Aorta (tissue), 5 donors: ENCODE measurements around the gene EPHB1. TPM values are rescaled to one million over a fixed set of nuclear protein-coding genes. Genes with fewer than 3 reads are reported as not detected.

Experiments
- ATAC-seq: fragments of 200-7000 bp; cut with Tn5 transposase; one replicate; pipeline ENCODE4 v1.9.1; 2022; ENCODE audit warnings: moderate library complexity; ENCODE audit not compliant: low FRiP score
- DNase-seq, 2 donors: peaks; one replicate each; pipeline ENCODE4 v3.0.0-alpha.2; 2020
- H3K27ac ChIP-seq, 2 donors: one replicate each; pipeline ENCODE4 v1.5.1; 2013; ENCODE audit warnings: low read length in 2 of 2, mild to moderate bottlenecking in 2 of 2, moderate library complexity in 2 of 2, control low read depth in 1 of 2, inconsistent platforms in 1 of 2, low read depth in 1 of 2
- H3K27me3 ChIP-seq, 2 donors: one replicate each; pipeline ENCODE4 v1.6.1; 2013; ENCODE audit warnings: control low read depth in 1 of 2, low read length in 1 of 2, mild to moderate bottlenecking in 1 of 2, moderate library complexity in 1 of 2; ENCODE audit not compliant: insufficient read depth in 2 of 2, control insufficient read depth in 1 of 2
- H3K36me3 ChIP-seq, 2 donors: one replicate each; pipeline ENCODE4 v1.6.1; 2013; ENCODE audit warnings: control low read depth in 1 of 2, low read length in 1 of 2, mild to moderate bottlenecking in 1 of 2; ENCODE audit not compliant: insufficient read depth in 2 of 2, control insufficient read depth in 1 of 2
- H3K4me1 ChIP-seq, 2 donors: one replicate each; pipeline ENCODE4 v1.6.1; 2013; ENCODE audit warnings: low read length in 2 of 2, control low read depth in 1 of 2, mild to moderate bottlenecking in 1 of 2, moderate library complexity in 1 of 2; ENCODE audit not compliant: insufficient read depth in 2 of 2, control insufficient read depth in 1 of 2
- H3K4me3 ChIP-seq, 2 donors: one replicate each; pipeline ENCODE4 v1.5.1; 2013; ENCODE audit warnings: low read length in 2 of 2, control low read depth in 1 of 2, mild to moderate bottlenecking in 1 of 2
- H3K9me3 ChIP-seq: one replicate; pipeline ENCODE4 v1.6.1; 2013; ENCODE audit warnings: mild to moderate bottlenecking, low read length; ENCODE audit not compliant: control insufficient read depth
- WGBS, 2 donors: extraction: QIAGEN DNeasy Blood & Tissue Kit; methylation state at CpG; one replicate each; pipeline ENCODE4 v1.1.7; 2013; 5-methylcytosine and 5-hydroxymethylcytosine counted together
- intact Hi-C, 2 donors: fragments of 100-400 bp; cut with DNase I; formaldehyde crosslinking; loops; one replicate each; pipeline versions ENCODE4 v1.14.2 to v1.15.0; 2022
- polyA plus RNA-seq, 2 donors: library from polyadenylated mRNA; stranded (reverse); fragments of 200-250 nt; gene quantifications; one replicate each; pipeline ENCODE4 v1.2.3, GENCODE V29; 2013
- total RNA-seq, 2 donors: library from RNA; stranded (reverse); fragmentation: NEBNext Ultra II Directional; extraction: Animal tissue kit (Norgen Biotek cat#: 25700); gene quantifications; one replicate each; pipeline ENCODE4 v1.2.1, GENCODE V29; 2021
- donor health status: healthy with polysubstance abuse.
- donor health status: Bipolar disorder and iron deficiency.
- donor health status: DM: no; HTN: no; CAD: no.
- donor health status: DM: no; HTN: no; CAD: no.
- donor health status: DM: yes; HTN: yes; CAD: no.

The EPHB1 gene
- total and polyA plus RNA-seq, 4 donors, result 0.31 to 4.8 (median 3.6) TPM; not detected in 1

DNA sequence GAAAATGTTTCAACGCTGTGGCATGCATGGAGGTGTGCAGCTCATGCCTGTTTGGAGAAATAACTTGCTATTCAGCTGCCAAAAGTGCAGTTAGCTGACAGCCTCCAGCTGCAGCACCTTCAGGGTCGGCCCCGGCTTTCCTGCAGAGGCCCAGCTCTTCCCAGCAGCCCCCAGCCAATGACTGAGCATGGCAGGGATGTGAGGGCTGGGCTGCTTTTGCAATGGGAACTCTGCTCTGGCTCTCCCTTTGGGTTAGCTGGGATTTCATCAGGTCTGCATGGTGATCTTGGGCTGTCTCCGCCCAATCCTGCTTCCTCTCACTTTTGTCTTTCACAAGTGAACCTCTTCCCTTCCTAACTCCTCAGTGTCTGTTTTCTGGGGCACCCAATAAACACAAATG lies 396.6 kb downstream of the EPHB1 start:
- Histone ChIP-seq H3K36me3 (no peaks in the 10 kb centered on the region), H3K9me3 (no peaks in the 10 kb centered on the region), H3K27ac (no peak overlapping the region), H3K4me3 (no peak overlapping the region), H3K27me3 (no peaks in the 10 kb centered on the region), H3K4me1 (no peaks in the 10 kb centered on the region)
- WGBS, 2 donors, result 40% methylated on average over 4 of the region's 4 CpGs
- DNase-seq (no peak), ATAC-seq (no peak)
- intact Hi-C loops, result no loop called here

GRCh38 chr3:135192929-135193328 lies 397.9 kb downstream of the EPHB1 start:
- Histone ChIP-seq H3K27ac (no peak overlapping the region), H3K4me3 (no peak overlapping the region), H3K36me3 (no peaks in the 10 kb centered on the region), H3K9me3 (no peaks in the 10 kb centered on the region), H3K4me1 (no peaks in the 10 kb centered on the region), H3K27me3 (no peaks in the 10 kb centered on the region)
- no peak for DNase-seq
- ATAC-seq, result no peak
- WGBS, 2 donors, result 72 to 88% methylated on average over 3 of the region's 3 CpGs
- intact Hi-C loops, result no loop called here

- no peaks in the 10 kb centered on the region for H3K27me3 ChIP-seq
- ATAC-seq, result no peak
- WGBS, 2 donors, result 87% methylated on average over 3 of the region's 3 CpGs
- DNase-seq, result no peak
- intact Hi-C loops, result no loop called here
- H3K36me3 ChIP-seq, result peaks cover 0 to 1% of the 10 kb centered on the region in 2 donors
- no peaks in the 10 kb centered on the region for H3K9me3 ChIP-seq
- no peak overlapping the region for H3K27ac ChIP-seq
- no peak overlapping the region for H3K4me3 ChIP-seq
- no peaks in the 10 kb centered on the region for H3K4me1 ChIP-seq
These were observed 402.2 kb downstream of the EPHB1 start for GRCh38 chr3:135197246-135197645.

- intact Hi-C loops, result no loop called here
- Histone ChIP-seq H3K27me3 (no peaks in the 10 kb centered on the region), H3K27ac (no peak overlapping the region), H3K4me1 (no peaks in the 10 kb centered on the region), H3K4me3 (no peak overlapping the region), H3K36me3 (peaks cover 0 to 1% of the 10 kb centered on the region in 2 donors), H3K9me3 (no peaks in the 10 kb centered on the region)
- WGBS, 2 donors, result 81 to 89% methylated on average over 3 of the region's 3 CpGs
- ATAC-seq (no peak), DNase-seq (no peak)
These were observed 402.8 kb downstream of the EPHB1 start for GRCh38 chr3:135197856-135198255.

DNA sequence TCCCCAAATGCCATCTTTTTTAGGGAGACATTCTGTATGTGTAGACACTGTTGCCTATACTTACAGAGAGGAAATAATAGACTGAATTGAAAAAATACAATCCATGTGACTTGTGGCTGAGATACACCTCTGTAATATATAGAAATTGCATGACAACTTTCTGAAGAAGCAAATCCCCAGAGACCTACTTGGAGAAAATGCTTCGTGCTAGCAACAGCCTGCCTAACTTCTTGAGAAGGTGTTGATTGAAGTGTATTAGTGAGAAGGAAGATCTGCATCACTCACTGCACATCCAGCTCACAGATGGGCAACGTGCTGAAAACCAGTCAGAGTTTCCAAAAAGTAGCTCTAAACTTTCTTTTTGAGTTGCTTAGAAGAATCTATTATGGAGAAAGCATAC lies 404.1 kb downstream of the EPHB1 start:
- H3K4me3 ChIP-seq, result no peak overlapping the region
- no peaks in the 10 kb centered on the region for H3K4me1 ChIP-seq
- H3K27me3 ChIP-seq, result no peaks in the 10 kb centered on the region
- intact Hi-C loops, result no loop called here
- no peak overlapping the region for H3K27ac ChIP-seq
- no peak for DNase-seq
- no peaks in the 10 kb centered on the region for H3K9me3 ChIP-seq
- H3K36me3 ChIP-seq, result peaks cover 0 to 1% of the 10 kb centered on the region in 2 donors
- 38 to 42% methylated on average over 2 of the region's 2 CpGs for WGBS, 2 donors
- no peak for ATAC-seq

GRCh38 chr3:135203026-135203425 lies 408.0 kb downstream of the EPHB1 start:
- WGBS, 2 donors, result 90 to 99% methylated on average over 3 of the region's 3 CpGs
- Histone ChIP-seq H3K27me3 (no peaks in the 10 kb centered on the region), H3K27ac (no peak overlapping the region), H3K4me3 (no peak overlapping the region), H3K36me3 (peaks cover 0 to 1% of the 10 kb centered on the region in 2 donors), H3K9me3 (no peaks in the 10 kb centered on the region), H3K4me1 (no peaks in the 10 kb centered on the region)
- intact Hi-C loops, result no loop called here
- ATAC-seq, result no peak
- no peak for DNase-seq

GRCh38 chr3:135213213-135213612 lies 418.2 kb downstream of the EPHB1 start:
- Histone ChIP-seq H3K4me1 (no peaks in the 10 kb centered on the region), H3K36me3 (no peaks in the 10 kb centered on the region), H3K27me3 (peaks cover 0 to 2% of the 10 kb centered on the region in 2 donors), H3K9me3 (no peaks in the 10 kb centered on the region), H3K4me3 (no peak overlapping the region), H3K27ac (no peak overlapping the region)
- no peak for ATAC-seq
- no peak for DNase-seq
- intact Hi-C loops, result no loop called here
- WGBS, 2 donors, result 79 to 80% methylated on average over 5 of the region's 5 CpGs

GRCh38 chr3:135213822-135214221 lies 418.8 kb downstream of the EPHB1 start:
- no peak for DNase-seq
- intact Hi-C loops, result no loop called here
- Histone ChIP-seq H3K36me3 (no peaks in the 10 kb centered on the region), H3K9me3 (peaks cover 1% of the 10 kb centered on the region), H3K4me3 (no peak overlapping the region), H3K27me3 (peaks cover 0 to 2% of the 10 kb centered on the region in 2 donors), H3K4me1 (no peaks in the 10 kb centered on the region), H3K27ac (no peak overlapping the region)
- ATAC-seq, result no peak
- 56 to 61% methylated on average over 5 of the region's 5 CpGs for WGBS, 2 donors

GRCh38 chr3:135214400-135214799 lies 419.3 kb downstream of the EPHB1 start:
- no peak overlapping the region for H3K27ac ChIP-seq
- 71 to 76% methylated on average over 5 of the region's 5 CpGs for WGBS, 2 donors
- H3K4me3 ChIP-seq, result no peak overlapping the region
- H3K4me1 ChIP-seq, result no peaks in the 10 kb centered on the region
- no peak for ATAC-seq
- H3K9me3 ChIP-seq, result peaks cover 2% of the 10 kb centered on the region
- DNase-seq, result no peak
- no peaks in the 10 kb centered on the region for H3K36me3 ChIP-seq
- intact Hi-C loops, result no loop called here
- H3K27me3 ChIP-seq, result peaks cover 0 to 2% of the 10 kb centered on the region in 2 donors
